Central memory CD4-positive, alpha-beta T cell (primary cell): Measurements from ENCODE around the gene DUSP16.
"Not testable (repeated sequence)": the region's sequence is repeated elsewhere in the genome, so short reads cannot be mapped to it uniquely, and the experiment has no call there.

Experiments used
- DNase-seq: peaks from one replicate; pipeline ENCODE4 v3.0.0; 2022

Gene DUSP16

DNA sequence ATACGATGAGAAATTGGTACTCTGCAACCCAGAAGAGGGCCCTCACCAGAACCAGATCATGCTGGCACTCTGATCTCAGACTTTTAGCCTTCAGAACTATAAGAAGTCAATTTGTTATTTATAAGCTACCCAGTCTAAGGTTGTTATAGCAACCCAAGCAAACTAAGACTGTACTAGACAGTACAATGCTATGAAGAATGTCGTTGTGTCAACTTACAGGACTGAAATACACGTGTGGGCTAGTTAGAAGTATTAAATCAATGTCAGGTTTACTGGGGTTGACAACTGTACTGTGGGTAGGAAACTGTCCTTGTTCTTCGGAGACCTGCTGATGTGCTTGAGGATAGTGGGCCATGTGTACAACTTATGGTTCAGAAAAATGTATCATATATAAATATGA lies 19.7 kb downstream of the DUSP16 start:
- no peak for DNase-seq

DNA sequence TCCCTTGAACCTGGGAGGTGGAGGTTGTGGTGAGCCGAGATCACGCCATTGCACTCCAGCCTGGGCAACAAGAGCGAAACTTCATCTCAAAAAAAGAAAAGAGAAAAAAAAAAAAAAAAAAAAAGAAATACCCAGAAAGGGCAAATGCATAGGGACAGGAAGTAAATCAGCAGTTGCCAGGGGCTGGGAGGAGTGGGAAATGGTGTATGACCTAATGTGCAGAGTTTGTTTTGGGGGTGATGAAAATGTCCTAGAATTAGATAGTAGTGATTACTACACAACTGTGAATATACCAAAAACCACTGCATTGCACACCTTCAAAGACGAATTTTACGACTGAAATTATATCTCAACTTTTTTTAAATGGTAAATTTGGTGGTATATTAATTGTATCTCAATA lies 20.4 kb downstream of the DUSP16 start:
- no peak for DNase-seq

DNA sequence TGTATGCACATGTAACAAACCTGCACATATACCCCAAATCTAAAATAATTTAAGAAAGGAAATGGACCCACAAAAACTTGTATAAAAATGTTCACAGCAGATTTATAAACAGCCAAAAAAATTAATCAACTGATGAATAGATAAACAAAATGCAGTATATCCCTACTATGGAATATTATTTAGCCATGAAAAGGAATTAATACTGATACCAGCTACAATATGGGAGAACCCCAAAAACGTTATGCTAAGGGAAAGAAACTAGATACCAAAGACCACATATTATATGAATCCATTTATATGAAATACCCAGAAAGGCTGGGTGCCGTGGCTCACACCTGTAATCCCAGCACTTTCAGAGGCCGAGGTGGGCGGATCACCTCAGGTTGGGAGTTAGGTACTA lies 20.9 kb downstream of the DUSP16 start:
- no peak for DNase-seq

DNA sequence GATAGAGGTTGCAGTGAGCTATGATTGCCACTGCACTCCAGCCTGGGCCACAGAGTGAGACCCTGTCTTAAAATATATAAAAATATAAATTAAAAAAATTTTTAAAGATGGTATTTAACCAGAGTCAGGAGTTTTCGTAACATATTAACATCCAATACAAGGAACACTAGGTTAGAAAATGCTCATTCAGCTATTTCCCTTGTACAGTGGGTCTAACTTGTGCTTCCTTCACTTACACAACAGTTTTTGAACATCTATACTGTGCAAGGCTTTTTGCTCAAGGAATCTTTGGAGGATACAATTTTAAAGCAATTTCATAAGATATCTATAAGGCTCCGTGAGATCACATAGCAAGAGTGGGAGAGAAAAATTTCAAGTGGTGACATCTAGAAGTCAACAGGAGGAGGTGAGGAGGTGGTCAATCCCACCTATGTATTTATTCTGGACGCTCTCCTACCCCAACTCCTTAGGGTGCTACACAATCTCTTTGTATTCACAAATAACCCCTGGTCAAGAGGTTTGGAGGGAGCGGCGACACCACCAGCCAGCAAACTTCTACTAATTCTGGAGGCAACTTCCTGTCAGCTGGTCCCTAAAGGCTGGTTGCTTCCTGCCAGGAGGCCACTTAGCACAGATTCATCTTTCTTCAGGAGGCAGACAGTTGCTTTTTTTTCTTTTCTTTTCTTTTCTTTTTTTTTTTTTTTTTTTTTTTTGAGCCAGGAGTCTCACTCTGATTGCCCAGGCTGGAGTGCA lies 22.2 kb downstream of the DUSP16 start:
- DNase-seq: no peak

- DNase-seq: no peak
Measured at GRCh38 chr12:12539028-12539810, 23.4 kb downstream of the DUSP16 start.

DNA sequence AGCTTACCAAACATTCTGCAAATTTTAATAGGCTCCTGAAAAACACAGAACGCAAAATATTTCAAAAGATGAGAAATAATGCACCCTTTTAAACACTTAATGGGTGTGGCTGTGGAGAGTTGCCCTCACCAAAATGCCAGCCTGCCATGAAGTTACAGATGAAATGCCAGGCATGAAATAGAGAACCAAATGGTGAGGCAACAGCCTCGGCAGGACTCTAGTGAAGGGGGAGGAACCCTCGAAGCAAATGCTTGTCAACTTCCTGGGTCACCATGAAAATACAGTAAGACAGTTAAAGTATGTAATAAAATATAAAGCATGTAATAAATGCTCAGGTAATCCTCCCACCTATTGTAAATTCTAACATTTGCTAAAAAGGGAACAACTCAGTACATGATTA lies 24.1 kb downstream of the DUSP16 start:
- DNase-seq: no peak

GRCh38 chr12:12537421-12537820 lies 25.2 kb downstream of the DUSP16 start:
- no peak for DNase-seq

DNA sequence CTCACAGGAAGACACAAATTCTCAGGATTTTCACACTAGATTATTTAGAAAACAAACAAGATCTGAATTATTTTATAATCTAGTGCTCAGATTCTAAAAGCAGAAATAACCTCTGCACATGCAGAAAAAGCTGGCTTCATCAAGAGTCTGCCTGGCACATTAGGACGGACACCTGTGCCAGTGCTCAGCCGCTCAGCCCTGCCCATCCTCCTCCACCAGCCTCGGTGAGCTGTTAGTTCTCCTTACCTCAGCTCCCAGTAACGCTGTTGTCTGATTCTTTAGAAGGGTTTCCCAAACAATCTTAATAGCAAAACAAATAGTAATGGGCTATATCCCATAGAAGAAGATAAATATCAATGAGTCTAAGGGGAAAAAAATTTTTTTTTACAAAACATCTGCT lies 27.7 kb downstream of the DUSP16 start:
- no peak for DNase-seq

GRCh38 chr12:12534166-12534866 lies 28.3 kb downstream of the DUSP16 start:
- no peak for DNase-seq

- no peak for DNase-seq
Measured at GRCh38 chr12:12533238-12533829, 29.3 kb downstream of the DUSP16 start.

- no peak for DNase-seq
Measured at GRCh38 chr12:12531194-12531593, 31.5 kb downstream of the DUSP16 start.

DNA sequence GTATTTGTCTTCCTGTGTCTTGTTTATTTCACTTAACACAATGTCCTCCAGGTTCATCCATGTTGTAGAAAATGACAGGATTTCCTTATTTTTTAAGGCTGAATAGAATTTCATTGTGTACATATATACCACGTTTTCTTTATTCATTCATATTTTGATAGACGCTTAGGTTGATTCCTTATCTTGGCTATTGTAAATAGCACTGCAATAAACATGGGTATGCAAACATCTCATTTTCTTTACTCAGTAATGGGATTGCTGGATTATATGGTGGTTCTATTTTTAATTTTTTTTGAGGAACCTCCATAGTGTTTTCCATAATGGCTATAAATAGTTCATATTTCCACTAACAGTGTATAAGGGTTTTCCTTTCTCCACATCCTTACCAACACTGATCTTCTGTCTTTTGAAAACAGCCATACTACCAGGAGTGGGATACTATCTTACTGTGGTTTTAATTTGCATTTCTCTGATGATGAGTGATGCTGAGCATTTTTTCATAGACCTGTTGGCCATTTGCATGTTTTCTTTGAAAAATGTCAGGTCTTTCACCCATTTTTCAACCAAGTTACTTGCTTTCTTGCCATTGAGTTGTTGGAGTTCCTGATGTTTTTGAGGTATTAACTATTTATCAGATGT lies 32.8 kb downstream of the DUSP16 start:
- no peak for DNase-seq

DNA sequence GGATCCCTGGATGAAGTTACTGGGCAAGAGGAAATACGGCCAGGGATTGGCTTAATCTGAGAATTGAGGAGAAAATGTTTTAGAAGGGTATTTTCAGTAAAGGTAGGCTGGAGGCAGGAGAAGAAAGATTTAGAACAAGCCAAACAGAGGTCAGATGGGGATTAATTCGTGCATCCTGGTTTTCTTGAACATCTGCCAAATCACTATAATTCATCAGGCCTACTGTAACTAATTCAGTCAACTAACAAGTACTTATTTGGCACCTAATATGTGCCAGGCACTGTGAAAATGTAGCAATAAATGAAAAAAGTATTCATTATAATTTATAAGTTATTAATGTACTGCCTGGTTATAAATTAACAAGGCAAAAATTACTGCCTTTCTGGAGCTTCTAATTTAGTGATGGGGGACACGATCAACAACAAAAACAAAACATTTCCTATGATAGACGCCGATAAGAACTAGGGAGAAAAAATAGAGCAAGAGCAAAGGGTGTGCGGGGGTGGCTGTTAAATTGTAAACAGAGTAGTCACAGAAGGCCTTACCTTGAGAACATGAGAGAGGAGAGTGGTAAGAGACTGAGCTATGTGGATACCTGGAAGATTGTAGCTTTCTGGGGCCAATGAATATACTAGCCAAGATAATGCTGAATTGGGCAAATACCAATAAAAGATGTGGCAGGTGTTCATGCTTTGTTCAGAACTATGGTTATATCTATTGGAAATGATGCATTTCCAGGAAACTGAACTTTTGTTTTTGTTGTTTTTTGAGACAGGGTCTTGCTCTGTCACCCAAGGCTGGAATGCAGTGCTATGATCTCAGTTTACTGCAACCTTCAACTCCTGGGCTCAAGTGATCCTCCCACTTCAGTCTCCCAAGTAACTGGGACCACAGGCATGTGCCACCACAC lies 34.0 kb downstream of the DUSP16 start:
- no peak for DNase-seq

DNA sequence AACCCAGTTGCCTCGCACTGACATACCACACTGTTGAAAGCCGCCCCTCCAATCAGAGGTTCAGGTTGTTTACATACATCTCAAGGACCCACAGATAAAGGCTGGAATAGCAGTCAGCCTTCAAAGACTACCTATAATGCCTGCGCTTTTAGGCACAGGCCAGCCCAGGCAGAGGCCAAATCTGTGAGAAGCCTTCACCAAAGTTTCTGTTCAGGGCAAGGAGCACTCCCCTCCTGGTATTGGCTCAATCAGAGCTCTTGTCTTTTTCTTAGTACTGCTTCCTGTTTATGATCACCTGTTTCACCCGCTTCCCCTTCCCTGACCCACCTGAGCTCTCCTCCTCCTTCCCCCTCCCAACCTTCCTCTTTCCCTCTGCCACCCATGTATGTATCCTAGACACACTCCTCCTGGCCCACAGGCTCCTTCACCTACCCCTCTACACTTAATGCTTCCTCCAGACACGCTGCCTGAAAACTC lies 34.8 kb downstream of the DUSP16 start:
- peak; percentile 23 for DNase-seq

- DNase-seq: no peak
Measured at GRCh38 chr12:12524128-12524527, 38.5 kb downstream of the DUSP16 start.

DNA sequence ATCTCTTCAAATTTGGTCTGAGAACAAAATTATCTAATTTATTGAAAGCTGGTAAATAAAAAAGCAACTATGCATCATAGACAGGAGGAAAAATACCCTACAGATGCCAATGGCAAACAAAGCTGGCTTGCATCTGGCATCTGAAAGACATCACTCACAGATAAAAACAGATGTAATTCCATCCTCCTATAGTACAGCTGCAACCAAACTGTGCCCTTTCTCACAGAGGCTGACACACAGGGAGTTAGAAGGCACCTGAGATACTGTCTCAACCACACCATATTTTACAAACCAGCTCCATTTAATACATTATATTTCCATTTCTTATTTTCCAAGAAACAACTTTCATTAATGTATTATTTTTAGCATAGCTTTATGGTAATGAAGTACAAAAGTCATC lies 39.4 kb downstream of the DUSP16 start:
- no peak for DNase-seq

DNA sequence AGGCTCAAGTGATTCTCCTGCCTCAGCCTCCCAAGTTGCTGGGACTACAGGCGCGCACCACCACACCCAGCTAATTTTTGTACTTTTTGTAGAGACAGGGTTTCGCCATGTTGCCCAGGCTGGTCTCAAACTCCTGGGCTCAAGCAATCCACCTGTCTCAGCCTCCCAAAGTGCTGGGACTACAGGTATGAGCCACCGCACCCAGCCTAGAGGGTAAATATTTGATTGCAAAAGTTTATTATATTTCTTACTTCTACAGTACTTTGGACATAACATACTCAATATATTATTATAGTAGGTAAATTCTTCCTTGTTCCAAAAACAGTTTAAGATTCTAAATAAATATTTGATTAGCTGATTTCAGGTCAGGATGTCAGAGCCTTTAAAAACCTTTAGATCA lies 40.0 kb downstream of the DUSP16 start:
- DNase-seq: not testable (repeated sequence)

DNA sequence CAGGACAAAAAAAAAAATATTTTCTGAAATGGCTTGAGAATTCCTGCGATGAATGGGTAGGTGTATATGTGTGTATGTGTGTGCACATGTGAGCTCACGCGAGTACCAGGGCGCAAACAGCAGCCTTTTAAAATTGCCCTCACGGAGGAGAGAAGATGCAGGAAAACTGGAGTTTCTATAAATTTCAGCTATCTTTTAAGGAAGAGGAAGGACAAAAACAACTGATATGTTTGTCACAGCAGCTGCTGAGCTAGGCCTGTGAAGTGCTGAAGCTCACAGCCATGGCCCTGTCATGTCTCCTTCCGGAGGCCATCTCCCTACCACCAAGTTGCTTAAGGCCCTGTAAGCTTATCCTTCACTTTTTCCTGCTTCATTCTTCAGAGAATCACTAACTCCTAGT lies 40.8 kb downstream of the DUSP16 start:
- no peak for DNase-seq

GRCh38 chr12:12521044-12521485 lies 41.6 kb downstream of the DUSP16 start:
- DNase-seq: no peak

DNA sequence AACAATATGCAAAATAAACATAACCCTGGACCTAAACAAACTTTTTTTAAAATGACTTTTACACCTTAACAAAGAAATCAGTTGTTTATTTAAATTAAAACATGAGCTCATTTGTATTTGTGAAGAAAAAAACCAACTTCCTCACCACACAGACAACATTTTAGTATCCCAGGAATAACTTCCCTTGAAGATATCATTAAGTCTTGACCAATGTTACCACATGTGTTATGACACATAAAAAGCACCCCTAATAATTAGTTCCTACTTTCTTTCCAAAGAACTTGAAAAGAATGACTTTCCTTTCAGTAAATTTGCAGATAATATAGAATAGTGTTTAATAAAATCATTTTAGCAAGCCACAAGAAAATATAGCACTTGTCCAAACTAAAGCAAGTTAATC lies 42.4 kb downstream of the DUSP16 start:
- DNase-seq: no peak

DNA sequence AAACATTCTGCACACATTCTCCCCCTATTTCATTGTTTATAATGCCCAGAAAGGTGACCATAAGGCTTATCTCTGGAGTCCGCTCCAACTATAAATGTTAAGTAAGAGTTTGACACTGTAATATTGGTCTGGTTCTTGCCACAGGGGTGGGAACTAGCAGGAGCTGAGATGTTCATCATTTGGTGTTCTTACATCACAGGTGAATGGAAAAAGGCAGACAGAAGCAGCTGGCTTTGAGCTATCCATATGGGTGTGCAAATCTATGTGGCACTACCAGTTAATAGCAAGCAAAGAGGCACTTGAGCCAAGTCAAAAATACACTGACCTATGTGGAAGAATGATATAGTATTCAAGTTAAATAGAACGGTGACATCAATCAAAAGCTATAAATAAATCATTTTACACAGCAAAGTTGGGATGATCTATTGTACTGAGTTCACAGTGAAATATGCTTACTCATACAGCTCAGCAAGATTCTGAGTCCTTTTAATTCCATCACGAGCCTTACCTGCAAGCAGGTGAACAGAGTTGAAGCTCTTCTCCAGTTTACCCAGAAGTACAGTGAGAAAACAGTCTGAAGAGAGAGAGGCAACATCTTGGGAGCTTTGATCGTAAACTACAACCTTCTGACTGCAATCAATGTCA lies 43.2 kb downstream of the DUSP16 start:
- no peak for DNase-seq
